SK-N-SH (cell line): ENCODE results near the gene CDH4. TPM values are rescaled to one million over a fixed set of nuclear protein-coding genes. Genes with fewer than 3 reads are reported as not detected.

Source experiments
- CTCF ChIA-PET: fragments of 300-600, 350-600 bp; formaldehyde crosslinking; extraction: SDS; loops from one replicate; lab custom pipeline; 2021; lab: Yijun Ruan, JAX
- POLR2A ChIA-PET: fragments of 350-600 bp; sonication (Branson Sonifier 250); formaldehyde crosslinking; extraction: SDS; loops from one replicate; lab custom pipeline; 2020; ENCODE audit warnings: antibody characterized with exemption, inconsistent platforms; lab: Yijun Ruan, JAX
- DNase-seq: peaks from one replicate; pipeline ENCODE4 v3.0.0; 2012
- H2AFZ ChIP-seq: fragments of 200-600 bp; sonication (generic); 2 replicates; pipeline ENCODE4 v1.8.1; 2016; ENCODE audit warnings: antibody characterized with exemption, mild to moderate bottlenecking, low read depth
- H3F3A ChIP-seq: fragments of 200-600 bp; sonication (generic); replicated peaks from 2 replicates; pipeline ENCODE3; 2016; ENCODE audit warnings: antibody characterized with exemption, mild to moderate bottlenecking; ENCODE audit not compliant: insufficient read depth
- H3K27ac ChIP-seq, 2 experiments: fragments of 200-500 bp in 1 of 2; fragments of 200-600 bp in 1 of 2; sonication (Bioruptor generic) in 1 of 2; sonication (generic), shearing (Covaris generic) in 1 of 2; 2 replicates each; pipeline versions ENCODE4 v1.5.1 to v1.6.1; 2014 to 2016; ENCODE audit warnings: low read depth in 2 of 2, inconsistent platforms in 1 of 2, low read length in 1 of 2, mild to moderate bottlenecking in 1 of 2, mixed read lengths in 1 of 2
- H3K27me3 ChIP-seq: fragments of 200-600 bp; sonication (generic), shearing (Covaris generic); 2 replicates; pipeline ENCODE4 v1.6.1; 2016; ENCODE audit warnings: mixed run types; ENCODE audit not compliant: insufficient read depth
- H3K36me3 ChIP-seq, 2 experiments: fragments of 200-500 bp in 1 of 2; fragments of 200-600 bp in 1 of 2; sonication (Bioruptor generic) in 1 of 2; sonication (generic) in 1 of 2; replicated peaks in 1 of 2; 2 replicates each; pipeline versions ENCODE3 to v1.5.1; 2014 to 2016; ENCODE audit warnings: low read length in 1 of 2, mild to moderate bottlenecking in 1 of 2; ENCODE audit not compliant: insufficient read depth in 2 of 2, control insufficient read depth in 1 of 2
- H3K4me1 ChIP-seq, 2 experiments: fragments of 200-500 bp in 1 of 2; fragments of 200-600 bp in 1 of 2; sonication (Bioruptor generic) in 1 of 2; sonication (generic), shearing (Covaris generic) in 1 of 2; 2 replicates each; pipeline versions ENCODE4 v1.5.1 to v1.6.1; 2014 to 2016; ENCODE audit warnings: low read depth in 1 of 2, low read length in 1 of 2, mixed run types in 1 of 2; ENCODE audit not compliant: insufficient read depth in 2 of 2, control insufficient read depth in 1 of 2
- H3K4me2 ChIP-seq: fragments of 200-600 bp; sonication (generic), shearing (Covaris generic); 2 replicates; pipeline ENCODE4 v1.6.1; 2017; ENCODE audit warnings: mixed run types
- H3K4me3 ChIP-seq, 2 experiments: fragments of 200-500 bp in 1 of 2; fragments of 200-600 bp in 1 of 2; sonication (Bioruptor generic) in 1 of 2; sonication (generic), shearing (Covaris generic) in 1 of 2; 2 replicates each; pipeline versions ENCODE4 v1.5.1 to v1.8.1; 2014 to 2016; ENCODE audit warnings: low read depth in 2 of 2, inconsistent platforms in 1 of 2, low read length in 1 of 2, mild to moderate bottlenecking in 1 of 2, mixed read lengths in 1 of 2, moderate library complexity in 1 of 2
- H3K79me2 ChIP-seq: fragments of 200-600 bp; sonication (generic); 2 replicates; pipeline ENCODE4 v1.8.1; 2017; ENCODE audit warnings: mild to moderate bottlenecking; ENCODE audit not compliant: insufficient read depth
- H3K9ac ChIP-seq: fragments of 200-600 bp; sonication (generic); 2 replicates; pipeline ENCODE4 v1.6.1; 2017; ENCODE audit warnings: mixed run types
- H3K9me2 ChIP-seq: fragments of 200-600 bp; sonication (generic); 2 replicates; pipeline ENCODE4 v1.6.1; 2017; ENCODE audit warnings: mixed run types
- H3K9me3 ChIP-seq: fragments of 200-600 bp; sonication (generic); 2 replicates; pipeline ENCODE4 v1.6.1; 2017; ENCODE audit warnings: mixed run types, mild to moderate bottlenecking, moderate library complexity
- H4K20me1 ChIP-seq: fragments of 200-600 bp; sonication (generic); 2 replicates; pipeline ENCODE4 v1.6.1; 2017; ENCODE audit warnings: mild to moderate bottlenecking, mixed run types; ENCODE audit not compliant: insufficient read depth
- CHD2 ChIP-seq: fragments of 150-350 bp; IDR thresholded peaks from 2 replicates; pipeline ENCODE4 v1.6.1; 2018; ENCODE audit warnings: low read length; ENCODE audit not compliant: partially characterized antibody
- ELF1 ChIP-seq: IDR thresholded peaks from 2 replicates; pipeline ENCODE4 v1.4.0; 2012
- EZH2phosphoT487 ChIP-seq: fragments of 200-600 bp; sonication (generic); IDR thresholded peaks from 2 replicates; pipeline ENCODE4 v1.6.1; 2017; ENCODE audit warnings: low read depth, mixed run types, mild to moderate bottlenecking, antibody characterized with exemption, moderate library complexity, borderline replicate concordance
- FOXJ3 ChIP-seq: sonication (generic); formaldehyde crosslinking; IDR thresholded peaks from 2 replicates; pipeline ENCODE4 v1.5.1; 2020; ENCODE audit warnings: mild to moderate bottlenecking, missing genetic modification reagents
- GATA2 ChIP-seq: sonication (generic); formaldehyde crosslinking; IDR thresholded peaks from 2 replicates; pipeline ENCODE4 v1.5.0; 2020; ENCODE audit warnings: mild to moderate bottlenecking, missing genetic modification reagents
- JUND ChIP-seq: IDR thresholded peaks from 2 replicates; pipeline ENCODE4 v1.4.0; 2012
- MEF2A ChIP-seq: IDR thresholded peaks from 2 replicates; pipeline ENCODE4 v1.4.0; 2012; ENCODE audit warnings: low read depth, borderline replicate concordance
- MXI1 ChIP-seq: IDR thresholded peaks from 2 replicates; pipeline ENCODE4 v1.6.1; 2012; ENCODE audit warnings: mild to moderate bottlenecking, low read depth, low read length, improper control_type of control experiment
- RXRA ChIP-seq: IDR thresholded peaks from 2 replicates; pipeline ENCODE4 v1.4.0; 2012; ENCODE audit warnings: low read depth, mild to moderate bottlenecking, borderline replicate concordance
- SMC3 ChIP-seq: IDR thresholded peaks from 2 replicates; pipeline ENCODE4 v1.6.1; 2012; ENCODE audit warnings: low read depth, low read length, improper control_type of control experiment
- TAF1 ChIP-seq: IDR thresholded peaks from 2 replicates; pipeline ENCODE4 v1.6.1; 2012; ENCODE audit warnings: low read depth, mild to moderate bottlenecking, low read length, moderate library complexity, borderline replicate concordance
- TCF12 ChIP-seq: IDR thresholded peaks from 2 replicates; pipeline ENCODE4 v1.4.0; 2012
- TEAD4 ChIP-seq: IDR thresholded peaks from 2 replicates; pipeline ENCODE4 v1.4.0; 2012; ENCODE audit warnings: mild to moderate bottlenecking, borderline replicate concordance; ENCODE audit not compliant: insufficient read depth
- YY1 ChIP-seq: IDR thresholded peaks from 2 replicates; pipeline ENCODE4 v1.4.0; 2012; ENCODE audit warnings: low read depth, mild to moderate bottlenecking
- WGBS: methylation state at CpG from one replicate; pipeline ENCODE4 v1.1.6; 2017; ENCODE audit warnings: low lambda C conversion rate; 5-methylcytosine and 5-hydroxymethylcytosine counted together
- polyA plus RNA-seq, 3 experiments: library from polyadenylated mRNA; depleted of rRNA; stranded (reverse); fragments of >200 nt; gene quantifications; 2 replicates each; pipeline ENCODE4 v1.2.3, GENCODE V29; 2012
- TF ChIP-seq, protein P1 (sequence below): IDR thresholded peaks from 2 replicates; pipeline ENCODE4 v1.4.0; 2012; ENCODE audit warnings: low read depth, borderline replicate concordance
- TF ChIP-seq, protein P2 (sequence below): IDR thresholded peaks from 2 replicates; pipeline ENCODE4 v1.4.0; 2012; ENCODE audit warnings: low read depth
- TF ChIP-seq, protein P3 (sequence below): fragments of 150-350 bp; IDR thresholded peaks from 2 replicates; pipeline ENCODE4 v1.6.1; 2017; ENCODE audit warnings: antibody characterized with exemption, low read length, low read depth, borderline replicate concordance
- TF ChIP-seq, protein P4 (sequence below): fragments of 200-600 bp; sonication (generic); IDR thresholded peaks from 2 replicates; pipeline ENCODE4 v1.6.1; 2017; ENCODE audit warnings: antibody characterized with exemption, mild to moderate bottlenecking, moderate library complexity
- TF ChIP-seq, protein P5 (sequence below): IDR thresholded peaks from 2 replicates; pipeline ENCODE4 v1.4.0; 2012; ENCODE audit warnings: low read depth, borderline replicate concordance
- TF ChIP-seq, protein P6 (sequence below): IDR thresholded peaks from 2 replicates; pipeline ENCODE4; 2012

The CDH4 gene
- polyA plus RNA-seq, 1 of the 3 experiments (the other 2 are of a cell fraction) = not detected

DNA sequence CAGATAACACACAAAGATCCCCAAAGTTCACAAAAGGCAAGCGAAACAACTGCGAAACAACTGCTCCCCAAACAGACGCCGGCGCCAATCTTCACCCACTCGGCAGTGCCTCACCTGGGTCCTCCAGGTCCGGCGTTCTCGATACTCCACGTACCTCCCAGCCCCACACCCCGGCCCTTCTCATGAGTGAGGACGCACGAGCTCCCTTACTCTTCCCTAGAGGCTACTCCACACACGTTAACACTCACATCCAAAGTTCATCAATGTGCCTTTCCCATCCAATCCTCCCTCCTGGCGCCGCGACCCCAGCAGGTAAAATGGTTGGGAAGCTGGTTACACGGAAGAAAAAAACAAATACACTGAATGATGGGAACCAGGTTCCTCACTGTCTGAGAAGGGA is 736.6 kb downstream of the CDH4 start:
- H3F3A ChIP-seq = no peaks in the 10 kb centered on the region
- no peak overlapping the region for H3K4me2 ChIP-seq
- no peak overlapping the region for H3K4me3 ChIP-seq
- CTCF ChIA-PET = interaction anchor here (1.1 kb wide), 1 partner anchor 147 kb away, joined by 3 read pairs; no protein-coding TSS in a partner anchor
- no peaks in the 10 kb centered on the region for H3K79me2 ChIP-seq
- H2AFZ ChIP-seq = no peak overlapping the region
- WGBS = 97% methylated on average over 18 of the region's 18 CpGs
- H3K27me3 ChIP-seq = no peaks in the 10 kb centered on the region
- POLR2A ChIA-PET = no interaction called here
- DNase-seq = no peak
- H3K4me1 ChIP-seq = no peaks in the 10 kb centered on the region
- H3K36me3 ChIP-seq = peaks cover 15 to 49% of the 10 kb centered on the region in 2 experiments
- TF ChIP-seq, protein P1, sequence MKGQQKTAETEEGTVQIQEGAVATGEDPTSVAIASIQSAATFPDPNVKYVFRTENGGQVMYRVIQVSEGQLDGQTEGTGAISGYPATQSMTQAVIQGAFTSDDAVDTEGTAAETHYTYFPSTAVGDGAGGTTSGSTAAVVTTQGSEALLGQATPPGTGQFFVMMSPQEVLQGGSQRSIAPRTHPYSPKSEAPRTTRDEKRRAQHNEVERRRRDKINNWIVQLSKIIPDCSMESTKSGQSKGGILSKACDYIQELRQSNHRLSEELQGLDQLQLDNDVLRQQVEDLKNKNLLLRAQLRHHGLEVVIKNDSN = no peak
- TF ChIP-seq TAF1 (no peak), EZH2phosphoT487 (no peak), FOXJ3 (CRISPR knock-in tag) (no peak), TEAD4 (no peak), MXI1 (no peak), RXRA (no peak), SMC3 (no peak), MEF2A (no peak), YY1 (no peak), CHD2 (no peak), ELF1 (no peak), TCF12 (no peak), JUND (no peak), GATA2 (no peak)
- TF ChIP-seq, protein P2, sequence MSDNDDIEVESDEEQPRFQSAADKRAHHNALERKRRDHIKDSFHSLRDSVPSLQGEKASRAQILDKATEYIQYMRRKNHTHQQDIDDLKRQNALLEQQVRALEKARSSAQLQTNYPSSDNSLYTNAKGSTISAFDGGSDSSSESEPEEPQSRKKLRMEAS = no peak
- TF ChIP-seq, protein P3, sequence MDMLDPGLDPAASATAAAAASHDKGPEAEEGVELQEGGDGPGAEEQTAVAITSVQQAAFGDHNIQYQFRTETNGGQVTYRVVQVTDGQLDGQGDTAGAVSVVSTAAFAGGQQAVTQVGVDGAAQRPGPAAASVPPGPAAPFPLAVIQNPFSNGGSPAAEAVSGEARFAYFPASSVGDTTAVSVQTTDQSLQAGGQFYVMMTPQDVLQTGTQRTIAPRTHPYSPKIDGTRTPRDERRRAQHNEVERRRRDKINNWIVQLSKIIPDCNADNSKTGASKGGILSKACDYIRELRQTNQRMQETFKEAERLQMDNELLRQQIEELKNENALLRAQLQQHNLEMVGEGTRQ = no peak
- TF ChIP-seq, protein P4, sequence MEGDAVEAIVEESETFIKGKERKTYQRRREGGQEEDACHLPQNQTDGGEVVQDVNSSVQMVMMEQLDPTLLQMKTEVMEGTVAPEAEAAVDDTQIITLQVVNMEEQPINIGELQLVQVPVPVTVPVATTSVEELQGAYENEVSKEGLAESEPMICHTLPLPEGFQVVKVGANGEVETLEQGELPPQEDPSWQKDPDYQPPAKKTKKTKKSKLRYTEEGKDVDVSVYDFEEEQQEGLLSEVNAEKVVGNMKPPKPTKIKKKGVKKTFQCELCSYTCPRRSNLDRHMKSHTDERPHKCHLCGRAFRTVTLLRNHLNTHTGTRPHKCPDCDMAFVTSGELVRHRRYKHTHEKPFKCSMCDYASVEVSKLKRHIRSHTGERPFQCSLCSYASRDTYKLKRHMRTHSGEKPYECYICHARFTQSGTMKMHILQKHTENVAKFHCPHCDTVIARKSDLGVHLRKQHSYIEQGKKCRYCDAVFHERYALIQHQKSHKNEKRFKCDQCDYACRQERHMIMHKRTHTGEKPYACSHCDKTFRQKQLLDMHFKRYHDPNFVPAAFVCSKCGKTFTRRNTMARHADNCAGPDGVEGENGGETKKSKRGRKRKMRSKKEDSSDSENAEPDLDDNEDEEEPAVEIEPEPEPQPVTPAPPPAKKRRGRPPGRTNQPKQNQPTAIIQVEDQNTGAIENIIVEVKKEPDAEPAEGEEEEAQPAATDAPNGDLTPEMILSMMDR = no peak
- TF ChIP-seq, protein P5, sequence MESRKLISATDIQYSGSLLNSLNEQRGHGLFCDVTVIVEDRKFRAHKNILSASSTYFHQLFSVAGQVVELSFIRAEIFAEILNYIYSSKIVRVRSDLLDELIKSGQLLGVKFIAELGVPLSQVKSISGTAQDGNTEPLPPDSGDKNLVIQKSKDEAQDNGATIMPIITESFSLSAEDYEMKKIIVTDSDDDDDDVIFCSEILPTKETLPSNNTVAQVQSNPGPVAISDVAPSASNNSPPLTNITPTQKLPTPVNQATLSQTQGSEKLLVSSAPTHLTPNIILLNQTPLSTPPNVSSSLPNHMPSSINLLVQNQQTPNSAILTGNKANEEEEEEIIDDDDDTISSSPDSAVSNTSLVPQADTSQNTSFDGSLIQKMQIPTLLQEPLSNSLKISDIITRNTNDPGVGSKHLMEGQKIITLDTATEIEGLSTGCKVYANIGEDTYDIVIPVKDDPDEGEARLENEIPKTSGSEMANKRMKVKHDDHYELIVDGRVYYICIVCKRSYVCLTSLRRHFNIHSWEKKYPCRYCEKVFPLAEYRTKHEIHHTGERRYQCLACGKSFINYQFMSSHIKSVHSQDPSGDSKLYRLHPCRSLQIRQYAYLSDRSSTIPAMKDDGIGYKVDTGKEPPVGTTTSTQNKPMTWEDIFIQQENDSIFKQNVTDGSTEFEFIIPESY = no peak
- TF ChIP-seq, protein P6, sequence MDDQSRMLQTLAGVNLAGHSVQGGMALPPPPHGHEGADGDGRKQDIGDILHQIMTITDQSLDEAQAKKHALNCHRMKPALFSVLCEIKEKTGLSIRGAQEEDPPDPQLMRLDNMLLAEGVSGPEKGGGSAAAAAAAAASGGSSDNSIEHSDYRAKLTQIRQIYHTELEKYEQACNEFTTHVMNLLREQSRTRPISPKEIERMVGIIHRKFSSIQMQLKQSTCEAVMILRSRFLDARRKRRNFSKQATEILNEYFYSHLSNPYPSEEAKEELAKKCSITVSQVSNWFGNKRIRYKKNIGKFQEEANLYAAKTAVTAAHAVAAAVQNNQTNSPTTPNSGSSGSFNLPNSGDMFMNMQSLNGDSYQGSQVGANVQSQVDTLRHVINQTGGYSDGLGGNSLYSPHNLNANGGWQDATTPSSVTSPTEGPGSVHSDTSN = no peak
- no peaks in the 10 kb centered on the region for H3K9me2 ChIP-seq
- no peak overlapping the region for H3K27ac ChIP-seq
- H4K20me1 ChIP-seq = no peaks in the 10 kb centered on the region
- H3K9me3 ChIP-seq = no peaks in the 10 kb centered on the region
- no peak overlapping the region for H3K9ac ChIP-seq
